Activated naive CD4-positive, alpha-beta T cell treated with anti-CD3 and anti-CD28 coated beads, Interleukin-2, amount 50 U/mL, for 24 hours (primary cell): Measurements from ENCODE around the gene SBSN.

Source experiments
- H3K27ac Mint-ChIP-seq: one replicate; pipeline ENCODE4 v1.8.0; 2021; ENCODE audit warnings: mild to moderate bottlenecking, mixed read lengths
- H3K27me3 Mint-ChIP-seq: one replicate; pipeline ENCODE4 v1.8.0; 2021; ENCODE audit warnings: mixed read lengths
- H3K36me3 Mint-ChIP-seq: one replicate; pipeline ENCODE4 v1.8.0; 2021; ENCODE audit warnings: mixed read lengths
- H3K4me1 Mint-ChIP-seq: one replicate; pipeline ENCODE4 v1.8.0; 2021; ENCODE audit warnings: mixed read lengths
- H3K4me3 Mint-ChIP-seq: one replicate; pipeline ENCODE4 v1.8.0; 2021; ENCODE audit warnings: mild to moderate bottlenecking, mixed read lengths
- H3K9me3 Mint-ChIP-seq: one replicate; pipeline ENCODE4 v1.8.0; 2021; ENCODE audit warnings: mixed read lengths

Gene SBSN

GRCh38 chr19:35545855-35546381 is 17.8 kb upstream of the SBSN start:
- H3K27ac Mint-ChIP-seq, result peak overlapping the region; percentile 96
- H3K36me3 Mint-ChIP-seq, result peaks cover 11% of the 10 kb centered on the region
- H3K27me3 Mint-ChIP-seq, result no peaks in the 10 kb centered on the region
- H3K4me3 Mint-ChIP-seq, result peak overlapping the region; percentile 95
- H3K9me3 Mint-ChIP-seq, result no peaks in the 10 kb centered on the region
- H3K4me1 Mint-ChIP-seq, result peaks cover 37% of the 10 kb centered on the region

GRCh38 chr19:35545001-35545854 is 17.1 kb upstream of the SBSN start, which contains the start of gene TMEM147:
Gene TMEM147, plus strand, starts transcription at chr19:35545626. Its CDS starts 114 bp downstream, at chr19:35545740.
- Mint-ChIP-seq H3K9me3 (no peaks in the 10 kb centered on the region), H3K4me3 (peak within 1 kb of the TSS; percentile 95), H3K36me3 (peaks cover 9% of the 10 kb centered on the region), H3K4me1 (peaks cover 37% of the 10 kb centered on the region), H3K27ac (peak within 1 kb of the TSS; percentile 96), H3K27me3 (no peaks in the 10 kb centered on the region)

GRCh38 chr19:35544110-35544802 is 16.1 kb upstream of the SBSN start:
- Mint-ChIP-seq H3K36me3 (peaks cover 8% of the 10 kb centered on the region), H3K9me3 (no peaks in the 10 kb centered on the region), H3K4me3 (peak overlapping the region; percentile 92), H3K4me1 (peaks cover 35% of the 10 kb centered on the region), H3K27me3 (no peaks in the 10 kb centered on the region), H3K27ac (peak overlapping the region; percentile 77)

GRCh38 chr19:35543280-35544109 is 15.4 kb upstream of the SBSN start:
- Mint-ChIP-seq H3K36me3 (peaks cover 3% of the 10 kb centered on the region), H3K4me1 (peaks cover 27% of the 10 kb centered on the region), H3K4me3 (peak overlapping the region; percentile 92), H3K9me3 (no peaks in the 10 kb centered on the region), H3K27me3 (no peaks in the 10 kb centered on the region), H3K27ac (no peak overlapping the region)

- peaks cover 21% of the 10 kb centered on the region for H3K4me1 Mint-ChIP-seq
- no peak overlapping the region for H3K27ac Mint-ChIP-seq
- H3K4me3 Mint-ChIP-seq, result no peak overlapping the region
- H3K27me3 Mint-ChIP-seq, result no peaks in the 10 kb centered on the region
- H3K9me3 Mint-ChIP-seq, result no peaks in the 10 kb centered on the region
- peaks cover 1% of the 10 kb centered on the region for H3K36me3 Mint-ChIP-seq
These were observed 14.1 kb upstream of the SBSN start for GRCh38 chr19:35542209-35542608.

- no peak overlapping the region for H3K4me3 Mint-ChIP-seq
- no peaks in the 10 kb centered on the region for H3K9me3 Mint-ChIP-seq
- H3K27ac Mint-ChIP-seq, result peak overlapping the region; percentile 36
- H3K27me3 Mint-ChIP-seq, result no peaks in the 10 kb centered on the region
- H3K4me1 Mint-ChIP-seq, result peaks cover 9% of the 10 kb centered on the region
- H3K36me3 Mint-ChIP-seq, result no peaks in the 10 kb centered on the region
These were observed 12.3 kb upstream of the SBSN start for GRCh38 chr19:35540356-35540927.

GRCh38 chr19:35539850-35540249 is 11.7 kb upstream of the SBSN start:
- Mint-ChIP-seq H3K27me3 (no peaks in the 10 kb centered on the region), H3K36me3 (no peaks in the 10 kb centered on the region), H3K4me1 (peaks cover 9% of the 10 kb centered on the region), H3K4me3 (no peak overlapping the region), H3K27ac (no peak overlapping the region), H3K9me3 (no peaks in the 10 kb centered on the region)

- no peaks in the 10 kb centered on the region for H3K36me3 Mint-ChIP-seq
- H3K27ac Mint-ChIP-seq, result no peak overlapping the region
- H3K4me3 Mint-ChIP-seq, result no peak overlapping the region
- no peaks in the 10 kb centered on the region for H3K9me3 Mint-ChIP-seq
- no peaks in the 10 kb centered on the region for H3K27me3 Mint-ChIP-seq
- peaks cover 6% of the 10 kb centered on the region for H3K4me1 Mint-ChIP-seq
These were observed 11.2 kb upstream of the SBSN start for GRCh38 chr19:35539314-35539713.

- no peak overlapping the region for H3K27ac Mint-ChIP-seq
- H3K27me3 Mint-ChIP-seq, result peaks cover 4% of the 10 kb centered on the region
- H3K36me3 Mint-ChIP-seq, result no peaks in the 10 kb centered on the region
- no peaks in the 10 kb centered on the region for H3K9me3 Mint-ChIP-seq
- no peak overlapping the region for H3K4me3 Mint-ChIP-seq
- peaks cover 17% of the 10 kb centered on the region for H3K4me1 Mint-ChIP-seq
These were observed 6.8 kb upstream of the SBSN start for GRCh38 chr19:35534803-35535480.

- Mint-ChIP-seq H3K27ac (no peak overlapping the region), H3K9me3 (no peaks in the 10 kb centered on the region), H3K4me1 (peaks cover 17% of the 10 kb centered on the region), H3K27me3 (peaks cover 5% of the 10 kb centered on the region), H3K4me3 (peak overlapping the region; percentile 69), H3K36me3 (no peaks in the 10 kb centered on the region)
These were observed 5.8 kb upstream of the SBSN start for GRCh38 chr19:35533822-35534392.

GRCh38 chr19:35533201-35533821 is 5.2 kb upstream of the SBSN start, which contains the start of gene GAPDHS:
Gene GAPDHS, plus strand, starts transcription at chr19:35533456. Its CDS starts 72 bp downstream, at chr19:35533528.
- Mint-ChIP-seq H3K9me3 (no peaks in the 10 kb centered on the region), H3K4me1 (peaks cover 17% of the 10 kb centered on the region), H3K27me3 (peaks cover 9% of the 10 kb centered on the region), H3K36me3 (no peaks in the 10 kb centered on the region), H3K4me3 (peak within 1 kb of the TSS; percentile 69), H3K27ac (peak within 1 kb of the TSS; percentile 0)

- Mint-ChIP-seq H3K4me1 (peaks cover 17% of the 10 kb centered on the region), H3K27ac (no peak overlapping the region), H3K27me3 (peaks cover 14% of the 10 kb centered on the region), H3K4me3 (no peak overlapping the region), H3K36me3 (no peaks in the 10 kb centered on the region), H3K9me3 (no peaks in the 10 kb centered on the region)
These were observed 3.2 kb upstream of the SBSN start for GRCh38 chr19:35531291-35531690.

GRCh38 chr19:35529241-35530218 is 1.4 kb upstream of the SBSN start:
- no peak overlapping the region for H3K4me3 Mint-ChIP-seq

More at GRCh38 chr19:35529241-35530218, 1.4 kb upstream of the SBSN start:
- H3K9me3 Mint-ChIP-seq, result no peaks in the 10 kb centered on the region
- no peaks in the 10 kb centered on the region for H3K36me3 Mint-ChIP-seq
- peaks cover 14% of the 10 kb centered on the region for H3K4me1 Mint-ChIP-seq
- H3K27me3 Mint-ChIP-seq, result peaks cover 14% of the 10 kb centered on the region
- H3K27ac Mint-ChIP-seq, result no peak overlapping the region
